ENCODE data around the gene EIF4E1B.

The EIF4E1B gene

GRCh38 chr5:176646049-176646706 lies 15.7 kb downstream of the EIF4E1B start:
- peak overlapping the region; percentile 63 to 86 for H3K9ac ChIP-seq (ENCODE audit: low read depth in 1 of 2, low read length in 2 of 2)
- H3K4me3 ChIP-seq (ENCODE audit: low read depth in 1 of 2, low read length in 2 of 2) = peak overlapping the region; percentile 68 to 86
- no peaks in the 10 kb centered on the region for H3K9me3 ChIP-seq (ENCODE audit: control insufficient read depth in 1 of 2, low read length in 2 of 2)
- H3K4me1 ChIP-seq (ENCODE audit: control insufficient read depth in 1 of 2, insufficient read depth in 2 of 2, low read length in 2 of 2) = peaks cover 17 to 19% of the 10 kb centered on the region in 2 donors
- no peak overlapping the region for H3K27ac ChIP-seq (ENCODE audit: low read depth, low read length)
- H3K36me3 ChIP-seq (ENCODE audit: control insufficient read depth in 1 of 2, insufficient read depth in 2 of 2, low read length in 2 of 2) = no peaks in the 10 kb centered on the region
- H3K27me3 ChIP-seq (ENCODE audit: control insufficient read depth in 1 of 2, insufficient read depth in 2 of 2, low read length in 2 of 2) = no peaks in the 10 kb centered on the region

GRCh38 chr5:176646707-176647029 lies 16.2 kb downstream of the EIF4E1B start:
- peak overlapping the region; percentile 63 to 86 for H3K9ac ChIP-seq (ENCODE audit: low read depth in 1 of 2, low read length in 2 of 2)
- peaks cover 17 to 19% of the 10 kb centered on the region in 2 donors for H3K4me1 ChIP-seq (ENCODE audit: control insufficient read depth in 1 of 2, insufficient read depth in 2 of 2, low read length in 2 of 2)
- H3K27ac ChIP-seq (ENCODE audit: low read depth, low read length) = no peak overlapping the region
- H3K27me3 ChIP-seq (ENCODE audit: control insufficient read depth in 1 of 2, insufficient read depth in 2 of 2, low read length in 2 of 2) = no peaks in the 10 kb centered on the region
- no peaks in the 10 kb centered on the region for H3K36me3 ChIP-seq (ENCODE audit: control insufficient read depth in 1 of 2, insufficient read depth in 2 of 2, low read length in 2 of 2)
- H3K4me3 ChIP-seq (ENCODE audit: low read depth in 1 of 2, low read length in 2 of 2) = peak overlapping the region; percentile 68 to 86
- no peaks in the 10 kb centered on the region for H3K9me3 ChIP-seq (ENCODE audit: control insufficient read depth in 1 of 2, low read length in 2 of 2)

- Histone ChIP-seq H3K4me1 (ENCODE audit: control insufficient read depth in 1 of 2, insufficient read depth in 2 of 2, low read length in 2 of 2) (peaks cover 17 to 19% of the 10 kb centered on the region in 2 donors), H3K27ac (ENCODE audit: low read depth, low read length) (peak within 1 kb of the TSS; percentile 32), H3K9ac (ENCODE audit: low read depth in 1 of 2, low read length in 2 of 2) (peak within 1 kb of the TSS; percentile 80 to 86), H3K9me3 (ENCODE audit: control insufficient read depth in 1 of 2, low read length in 2 of 2) (no peaks in the 10 kb centered on the region), H3K27me3 (ENCODE audit: control insufficient read depth in 1 of 2, insufficient read depth in 2 of 2, low read length in 2 of 2) (no peaks in the 10 kb centered on the region), H3K4me3 (ENCODE audit: low read depth in 1 of 2, low read length in 2 of 2) (peak within 1 kb of the TSS; percentile 84 to 86), H3K36me3 (ENCODE audit: control insufficient read depth in 1 of 2, insufficient read depth in 2 of 2, low read length in 2 of 2) (no peaks in the 10 kb centered on the region)
Observed at GRCh38 chr5:176647030-176647842, 16.8 kb downstream of the EIF4E1B start, which contains the start of gene TSPAN17. TSPAN17 (plus strand) TSS chr5:176647484; CDS start chr5:176647616, 132 bp downstream.

DNA sequence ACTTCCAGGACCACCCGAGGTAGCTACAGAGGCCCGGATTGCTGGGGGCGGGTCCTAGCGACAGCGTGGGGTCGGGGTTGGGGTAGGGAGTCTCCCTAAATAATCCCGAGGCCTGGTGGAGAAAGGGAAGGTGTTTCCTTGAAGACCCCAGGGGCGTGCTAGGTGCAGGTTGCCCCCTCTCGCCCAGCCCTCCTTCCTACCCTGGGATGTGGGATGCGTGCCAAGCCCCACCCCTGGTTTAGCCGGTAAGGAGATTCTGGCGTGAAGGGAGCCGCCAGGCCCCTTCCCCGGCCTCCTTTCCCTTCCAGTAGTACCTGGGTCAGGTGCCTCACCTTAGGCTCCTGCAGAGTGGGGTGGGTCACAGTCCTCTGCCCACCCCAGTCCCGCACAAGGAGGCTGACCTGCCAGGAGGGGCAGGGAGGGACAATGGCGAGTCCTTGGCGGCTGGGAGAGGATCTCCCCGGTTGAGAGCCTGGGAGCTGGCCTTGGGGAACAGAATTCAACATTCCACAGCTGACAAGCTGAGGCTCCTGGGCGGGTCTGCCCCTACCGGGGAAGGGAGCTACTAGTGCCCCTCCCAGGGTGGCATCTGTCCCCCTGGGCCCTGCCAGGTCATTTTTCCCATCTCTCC lies 17.5 kb downstream of the EIF4E1B start:
- H3K9me3 ChIP-seq (ENCODE audit: control insufficient read depth in 1 of 2, low read length in 2 of 2) = no peaks in the 10 kb centered on the region
- H3K4me3 ChIP-seq (ENCODE audit: low read depth in 1 of 2, low read length in 2 of 2) = peak overlapping the region; percentile 74 to 84
- H3K27ac ChIP-seq (ENCODE audit: low read depth, low read length) = peak overlapping the region; percentile 32
- peaks cover 1 to 4% of the 10 kb centered on the region in 2 donors for H3K36me3 ChIP-seq (ENCODE audit: control insufficient read depth in 1 of 2, insufficient read depth in 2 of 2, low read length in 2 of 2)
- peaks cover 17 to 19% of the 10 kb centered on the region in 2 donors for H3K4me1 ChIP-seq (ENCODE audit: control insufficient read depth in 1 of 2, insufficient read depth in 2 of 2, low read length in 2 of 2)
- peak overlapping the region; percentile 80 to 84 for H3K9ac ChIP-seq (ENCODE audit: low read depth in 1 of 2, low read length in 2 of 2)
- no peaks in the 10 kb centered on the region for H3K27me3 ChIP-seq (ENCODE audit: control insufficient read depth in 1 of 2, insufficient read depth in 2 of 2, low read length in 2 of 2)

DNA sequence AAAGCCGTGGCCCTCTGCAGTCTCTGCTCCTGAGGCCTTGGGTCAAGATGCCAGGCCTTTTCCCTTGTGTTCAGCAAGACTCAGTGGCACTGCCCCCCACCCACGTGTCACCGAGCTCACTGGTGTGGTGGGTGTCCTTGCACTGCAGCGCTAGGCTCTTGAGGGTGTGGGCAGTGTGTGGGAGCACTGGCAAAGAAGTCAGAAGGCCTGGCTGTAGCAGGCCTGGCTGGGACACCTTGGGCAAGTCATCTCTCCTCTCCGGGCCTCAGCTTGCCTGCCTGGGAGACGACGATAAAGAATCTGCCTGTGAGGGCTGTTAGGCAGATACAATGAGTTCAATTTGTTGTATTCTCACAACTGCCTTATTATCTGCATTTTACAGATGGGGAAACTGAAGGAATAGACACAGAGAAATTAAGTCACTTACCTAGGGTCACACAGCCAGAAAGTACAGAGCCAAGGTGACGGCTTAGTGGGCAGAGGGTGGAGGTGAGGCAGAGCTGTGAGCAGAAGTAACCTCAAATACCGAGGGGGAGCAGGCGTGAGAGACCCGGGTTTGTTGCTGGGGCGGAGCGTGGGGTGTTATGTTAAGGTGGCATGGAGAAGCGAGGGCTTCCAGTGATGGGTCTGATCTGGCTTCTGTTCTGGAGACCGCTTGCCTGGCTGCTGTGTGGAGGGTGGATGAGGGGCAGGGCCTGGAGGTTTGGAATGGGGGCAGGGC lies 18.2 kb downstream of the EIF4E1B start:
- peak overlapping the region; percentile 74 to 84 for H3K4me3 ChIP-seq (ENCODE audit: low read depth in 1 of 2, low read length in 2 of 2)
- H3K36me3 ChIP-seq (ENCODE audit: control insufficient read depth in 1 of 2, insufficient read depth in 2 of 2, low read length in 2 of 2) = peaks cover 7 to 10% of the 10 kb centered on the region in 2 donors
- no peaks in the 10 kb centered on the region for H3K9me3 ChIP-seq (ENCODE audit: control insufficient read depth in 1 of 2, low read length in 2 of 2)
- H3K9ac ChIP-seq (ENCODE audit: low read depth in 1 of 2, low read length in 2 of 2) = peak overlapping the region; percentile 80 to 84
- H3K4me1 ChIP-seq (ENCODE audit: control insufficient read depth in 1 of 2, insufficient read depth in 2 of 2, low read length in 2 of 2) = peaks cover 19 to 21% of the 10 kb centered on the region in 2 donors
- H3K27ac ChIP-seq (ENCODE audit: low read depth, low read length) = no peak overlapping the region
- no peaks in the 10 kb centered on the region for H3K27me3 ChIP-seq (ENCODE audit: control insufficient read depth in 1 of 2, insufficient read depth in 2 of 2, low read length in 2 of 2)

- Histone ChIP-seq H3K9ac (ENCODE audit: low read depth in 1 of 2, low read length in 2 of 2) (no peak overlapping the region), H3K9me3 (ENCODE audit: control insufficient read depth in 1 of 2, low read length in 2 of 2) (no peaks in the 10 kb centered on the region), H3K4me1 (ENCODE audit: control insufficient read depth in 1 of 2, insufficient read depth in 2 of 2, low read length in 2 of 2) (peaks cover 19 to 21% of the 10 kb centered on the region in 2 donors)
Observed at GRCh38 chr5:176650354-176650884, 19.9 kb downstream of the EIF4E1B start.

DNA sequence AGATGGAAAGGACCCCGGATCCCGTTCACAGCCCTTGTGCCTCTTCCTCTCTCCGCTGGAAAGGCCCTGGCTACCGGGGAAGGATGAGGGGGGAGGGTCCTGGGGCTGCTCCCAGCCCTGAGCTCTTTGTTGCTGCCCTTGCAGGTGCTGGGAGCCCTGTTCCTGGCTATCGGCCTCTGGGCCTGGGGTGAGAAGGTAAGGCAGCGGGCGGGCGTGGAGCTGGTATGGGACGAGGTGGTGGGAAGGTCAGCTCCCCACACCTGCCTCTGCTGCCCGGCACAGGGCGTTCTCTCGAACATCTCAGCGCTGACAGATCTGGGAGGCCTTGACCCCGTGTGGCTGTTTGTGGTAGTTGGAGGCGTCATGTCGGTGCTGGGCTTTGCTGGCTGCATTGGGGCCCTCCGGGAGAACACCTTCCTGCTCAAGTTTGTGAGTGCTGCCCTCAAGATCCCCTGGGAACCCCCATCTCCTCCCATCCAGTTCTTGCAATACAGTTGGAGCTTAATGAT lies 21.1 kb downstream of the EIF4E1B start:
- H3K9me3 ChIP-seq (ENCODE audit: control insufficient read depth in 1 of 2, low read length in 2 of 2) = no peaks in the 10 kb centered on the region
- no peak overlapping the region for H3K27ac ChIP-seq (ENCODE audit: low read depth, low read length)
- peaks cover 16 to 19% of the 10 kb centered on the region in 2 donors for H3K4me1 ChIP-seq (ENCODE audit: control insufficient read depth in 1 of 2, insufficient read depth in 2 of 2, low read length in 2 of 2)
- H3K36me3 ChIP-seq (ENCODE audit: control insufficient read depth in 1 of 2, insufficient read depth in 2 of 2, low read length in 2 of 2) = peaks cover 10 to 31% of the 10 kb centered on the region in 2 donors
- H3K27me3 ChIP-seq (ENCODE audit: control insufficient read depth in 1 of 2, insufficient read depth in 2 of 2, low read length in 2 of 2) = no peaks in the 10 kb centered on the region
- no peak overlapping the region for H3K4me3 ChIP-seq (ENCODE audit: low read depth in 1 of 2, low read length in 2 of 2)
- H3K9ac ChIP-seq (ENCODE audit: low read depth in 1 of 2, low read length in 2 of 2) = no peak overlapping the region

More at GRCh38 chr5:176650354-176650884, 19.9 kb downstream of the EIF4E1B start:
- no peak overlapping the region for H3K4me3 ChIP-seq (ENCODE audit: low read depth in 1 of 2, low read length in 2 of 2)
- H3K36me3 ChIP-seq (ENCODE audit: control insufficient read depth in 1 of 2, insufficient read depth in 2 of 2, low read length in 2 of 2) = peaks cover 10 to 22% of the 10 kb centered on the region in 2 donors
- H3K27ac ChIP-seq (ENCODE audit: low read depth, low read length) = no peak overlapping the region
- H3K27me3 ChIP-seq (ENCODE audit: control insufficient read depth in 1 of 2, insufficient read depth in 2 of 2, low read length in 2 of 2) = no peaks in the 10 kb centered on the region

DNA sequence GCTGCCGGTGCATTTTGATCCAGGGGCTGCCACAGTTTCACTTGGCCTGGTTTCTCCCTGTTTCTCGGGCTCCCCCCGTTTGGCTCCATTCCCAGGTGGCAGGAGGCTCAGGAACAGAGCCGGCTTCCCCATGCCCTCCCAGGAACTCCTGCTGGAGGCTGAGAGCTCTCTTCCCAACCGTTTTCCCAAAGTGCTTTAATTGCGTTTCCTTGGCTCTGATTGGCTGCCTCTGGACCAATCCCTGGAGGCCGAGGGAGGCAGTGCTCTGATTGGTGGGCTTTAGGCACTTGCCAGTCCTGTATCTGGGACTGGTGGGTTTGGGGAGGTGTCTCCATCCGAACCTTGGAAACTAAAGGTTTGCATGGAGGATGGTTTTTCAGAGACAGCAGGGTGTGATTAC lies 21.7 kb downstream of the EIF4E1B start:
- H3K27ac ChIP-seq (ENCODE audit: low read depth, low read length) = no peak overlapping the region
- no peaks in the 10 kb centered on the region for H3K9me3 ChIP-seq (ENCODE audit: control insufficient read depth in 1 of 2, low read length in 2 of 2)
- no peaks in the 10 kb centered on the region for H3K27me3 ChIP-seq (ENCODE audit: control insufficient read depth in 1 of 2, insufficient read depth in 2 of 2, low read length in 2 of 2)
- H3K36me3 ChIP-seq (ENCODE audit: control insufficient read depth in 1 of 2, insufficient read depth in 2 of 2, low read length in 2 of 2) = peaks cover 10 to 35% of the 10 kb centered on the region in 2 donors
- peaks cover 12 to 16% of the 10 kb centered on the region in 2 donors for H3K4me1 ChIP-seq (ENCODE audit: control insufficient read depth in 1 of 2, insufficient read depth in 2 of 2, low read length in 2 of 2)
- no peak overlapping the region for H3K4me3 ChIP-seq (ENCODE audit: low read depth in 1 of 2, low read length in 2 of 2)
- no peak overlapping the region for H3K9ac ChIP-seq (ENCODE audit: low read depth in 1 of 2, low read length in 2 of 2)
